HepG2 (cell line): ENCODE measurements around the gene PGA5. TPM values are rescaled to one million over a fixed set of nuclear protein-coding genes. Genes with fewer than 3 reads are reported as not detected.
A peak's percentile ranks its signal among the peaks of the same experiment; 100 is the strongest.
"Not testable (repeated sequence)": the region's sequence is repeated elsewhere in the genome, so short reads cannot be mapped to it uniquely, and the experiment has no call there.

Experiments
- ATAC-seq: fragments of 200-7000 bp; cut with Tn5 transposase; 3 replicates; pipeline ENCODE4 v1.9.1; 2020; ENCODE audit warnings: mild to moderate bottlenecking, moderate library complexity
- Bru-seq: library from RNA; stranded (reverse); fragments of 400-500 nt; gene quantifications from one replicate; lab custom pipeline; 2021; lab: Mats Ljungman, UMichigan
- BruChase-seq, 2 experiments: library from RNA; stranded (reverse); fragments of 400-500 nt; gene quantifications; one replicate each; lab custom pipeline; 2021; lab: Mats Ljungman, UMichigan
- BruUV-seq: library from RNA; stranded (reverse); fragments of 400-500 nt; replicated peaks from 2 replicates; lab custom pipeline; 2021; lab: Mats Ljungman, UMichigan
- CTCF ChIA-PET: fragments of 300-600 bp; formaldehyde crosslinking; extraction: SDS; loops from one replicate; lab custom pipeline; 2021; ENCODE audit warnings: low total read pairs, inconsistent platforms, low intra/inter-chr PET ratio; lab: Yijun Ruan, JAX
- POLR2A ChIA-PET: fragments of 350-600 bp; sonication (Branson Sonifier 250); formaldehyde crosslinking; loops from one replicate; lab custom pipeline; 2020; ENCODE audit warnings: antibody characterized with exemption, inconsistent platforms; lab: Yijun Ruan, JAX
- DNase-seq: peaks from one replicate; pipeline ENCODE4 v3.0.0-alpha.2; 2015; ENCODE audit warnings: low spot score
- FAIRE-seq: peaks from 3 replicates; lab custom pipeline; 2011; peaks lifted over from hg19 to GRCh38; lab: Jason Lieb, UNC
- H2AFZ ChIP-seq: one replicate; pipeline ENCODE4 v1.6.1; 2011; ENCODE audit warnings: low read length, inconsistent platforms
- H3K27ac ChIP-seq: fragments of 300-600 bp; 3 replicates; pipeline ENCODE4 v1.8.0; 2011; ENCODE audit warnings: mixed run types, mild to moderate bottlenecking, mixed read lengths, low read length, inconsistent platforms; ENCODE audit not compliant: insufficient read depth; ENCODE audit errors: extremely low read length
- H3K27me3 ChIP-seq, 2 experiments: fragments of 200-600 bp in 1 of 2; 2 replicates in 1 of 2; 3 replicates in 1 of 2; pipeline versions ENCODE4 v1.6.0 to v1.8.0; 2011; ENCODE audit warnings: low read length in 2 of 2, mild to moderate bottlenecking in 2 of 2, moderate library complexity in 2 of 2, inconsistent platforms in 1 of 2; ENCODE audit not compliant: insufficient read depth in 2 of 2, control insufficient read depth in 1 of 2
- H3K36me3 ChIP-seq, 2 experiments: fragments of 200-600 bp in 1 of 2; replicated peaks in 1 of 2; 2 replicates in 1 of 2; 3 replicates in 1 of 2; pipeline versions ENCODE4 v1.5.1 to v1.8.0; 2011; ENCODE audit warnings: low read length in 2 of 2, inconsistent platforms in 1 of 2; ENCODE audit not compliant: insufficient read depth in 2 of 2, control insufficient read depth in 1 of 2
- H3K4me1 ChIP-seq: 2 replicates; pipeline ENCODE4 v1.5.1; 2012; ENCODE audit warnings: low read length, inconsistent platforms; ENCODE audit not compliant: insufficient read depth
- H3K4me2 ChIP-seq: 2 replicates; pipeline ENCODE4 v1.6.0; 2011; ENCODE audit warnings: low read depth, low read length, inconsistent platforms
- H3K4me3 ChIP-seq, 3 experiments: fragments of 200-600 bp in 1 of 3; sonication (generic), shearing (Covaris generic) in 1 of 3; replicated peaks in 1 of 3; 2 replicates each; pipeline ENCODE4 v1.5.1; 2011 to 2016; ENCODE audit warnings: low read length in 3 of 3, inconsistent platforms in 2 of 3, low read depth in 2 of 3, mild to moderate bottlenecking in 2 of 3, control low read depth in 1 of 3, mixed read lengths in 1 of 3; ENCODE audit not compliant: insufficient read depth in 1 of 3
- H3K79me2 ChIP-seq: one replicate; pipeline ENCODE4 v1.6.1; 2011; ENCODE audit warnings: low read length, inconsistent platforms; ENCODE audit not compliant: insufficient read depth
- H3K9ac ChIP-seq: 2 replicates; pipeline ENCODE4 v1.6.0; 2011; ENCODE audit warnings: mild to moderate bottlenecking, low read depth, low read length, inconsistent platforms; ENCODE audit not compliant: insufficient read depth
- H3K9me3 ChIP-seq: 2 replicates; pipeline ENCODE4 v1.5.1; 2012; ENCODE audit warnings: mild to moderate bottlenecking, low read length
- H4K20me1 ChIP-seq: 2 replicates; pipeline ENCODE4 v1.6.0; 2011; ENCODE audit warnings: inconsistent platforms, mild to moderate bottlenecking, low read length, moderate library complexity; ENCODE audit not compliant: insufficient read depth
- GABPB1 ChIP-seq: IDR thresholded peaks from 2 replicates; pipeline ENCODE4 v1.6.1; 2016; ENCODE audit warnings: mild to moderate bottlenecking, missing genetic modification reagents, moderate library complexity, missing compliant biosample characterization
- HMGXB4 ChIP-seq, 2 experiments: sonication (generic) in 1 of 2; formaldehyde crosslinking in 1 of 2; IDR thresholded peaks; 2 replicates each; pipeline versions ENCODE4 v1.4.0 to v1.6.1; 2018 to 2020; ENCODE audit warnings: missing genetic modification reagents in 2 of 2, borderline replicate concordance in 1 of 2, low read depth in 1 of 2, mild to moderate bottlenecking in 1 of 2, missing biosample characterization in 1 of 2
- KAT7 ChIP-seq: IDR thresholded peaks from 2 replicates; pipeline ENCODE4 v1.6.1; 2018; ENCODE audit warnings: borderline replicate concordance, missing compliant biosample characterization
- PITX1 ChIP-seq: sonication (generic); formaldehyde crosslinking; IDR thresholded peaks from 2 replicates; pipeline ENCODE4 v1.5.1; 2020; ENCODE audit warnings: mild to moderate bottlenecking, missing genetic modification reagents
- ZNF691 ChIP-seq: sonication (generic); formaldehyde crosslinking; IDR thresholded peaks from 2 replicates; pipeline ENCODE4 v1.4.0; 2020; ENCODE audit warnings: missing genetic modification reagents, low read depth, mild to moderate bottlenecking, borderline replicate concordance
- ZNF891 ChIP-seq: sonication (generic); formaldehyde crosslinking; IDR thresholded peaks from 2 replicates; pipeline ENCODE4 v1.5.0; 2020; ENCODE audit warnings: mild to moderate bottlenecking, missing genetic modification reagents
- WGBS: methylation state at CpG from one replicate; pipeline ENCODE4 v1.1.6; 2017; ENCODE audit warnings: low lambda C conversion rate; 5-methylcytosine and 5-hydroxymethylcytosine counted together
- in situ Hi-C: cut with HindIII; loops from 2 replicates; pipeline ENCODE4 v1.10.0; 2017; ENCODE audit warnings: low pct_unique_long_range_greater_than_20kb; ENCODE audit not compliant: extremely low pct_ligation_motif_present
- intact Hi-C: fragments of 100-400 bp; cut with micrococcal nuclease; formaldehyde crosslinking; loops from one replicate; pipeline ENCODE4 v1.10.0; 2022; ENCODE audit not compliant: unreplicated experiment
- long read RNA-seq, 2 experiments: library from RNA in 1 of 2; library from polyadenylated mRNA in 1 of 2; stranded (forward) in 1 of 2; unstranded in 1 of 2; transcript quantifications; one replicate each; pipeline ENCODE4 v2.0.0, GENCODE V29; 2019 to 2022
- polyA minus RNA-seq, 3 experiments: library from RNA; depleted of rRNA, polyadenylated mRNA; stranded (reverse); fragments of >200 nt; gene quantifications; 2 replicates each; pipeline ENCODE4 v1.2.3, GENCODE V29; 2011; ENCODE audit warnings: low replicate concordance in 1 of 3
- polyA plus RNA-seq, 8 experiments: library from polyadenylated mRNA; depleted of rRNA in 3 of 8; stranded (reverse) in 7 of 8; unstranded in 1 of 8; fragments of >200 nt; fragmentation: Illumina TruSeq in 4 of 8; extraction: Trizol in 4 of 8; gene quantifications; 2 replicates each; pipeline versions ENCODE4 v1.2.1 to v1.2.3, GENCODE V29; 2011 to 2016; ENCODE audit warnings: low read depth in 4 of 8, missing spikeins in 1 of 8, mixed read lengths in 1 of 8; ENCODE audit not compliant: insufficient read depth in 1 of 8
- total RNA-seq, 5 experiments: library from RNA; depleted of rRNA; stranded (reverse); fragments of >200 nt; fragmentation: Illumina TruSeq; extraction: Trizol; gene quantifications; 2 replicates each; pipeline ENCODE4 v1.2.3, GENCODE V29; 2016; ENCODE audit warnings: low read depth in 1 of 5
- TF ChIP-seq, protein P1 (sequence below): sonication (generic); formaldehyde crosslinking; IDR thresholded peaks from 2 replicates; pipeline ENCODE4 v1.4.0; 2020; ENCODE audit warnings: mild to moderate bottlenecking, missing genetic modification reagents
- TF ChIP-seq, protein P2 (sequence below): sonication (generic); formaldehyde crosslinking; IDR thresholded peaks from 2 replicates; pipeline ENCODE4 v1.4.0; 2020; ENCODE audit warnings: mild to moderate bottlenecking, missing genetic modification reagents

Gene PGA5
- total RNA-seq (2016; rRNA removed; fragmentation: Illumina TruSeq; extraction: Trizol) (not detected in 2 replicates), polyA plus RNA-seq (2011; rRNA removed) (not detected in 2 replicates), polyA minus RNA-seq (2011; rRNA and poly(A)+ RNA removed; ENCODE audit: low replicate concordance) (not detected in 2 replicates), Bru-seq, nascent RNA (not detected), BruChase-seq, experiment 1, labeled RNA remaining after a 6-hour chase (not detected), BruChase-seq, experiment 2, labeled RNA remaining after a 2-hour chase (not detected)
- not detected in 2 replicates for total RNA-seq (2016; cell fraction: cytosol; rRNA removed; fragmentation: Illumina TruSeq; extraction: Trizol; ENCODE audit: low read depth)
- total RNA-seq (2016; cell fraction: insoluble cytoplasmic fraction; rRNA removed; fragmentation: Illumina TruSeq; extraction: Trizol) = not detected in 2 replicates
- not detected in 2 replicates for total RNA-seq (2016; cell fraction: membrane; rRNA removed; fragmentation: Illumina TruSeq; extraction: Trizol)
- not detected in 2 replicates for total RNA-seq (2016; cell fraction: nucleus; rRNA removed; fragmentation: Illumina TruSeq; extraction: Trizol)
- not detected in 2 replicates for polyA plus RNA-seq (2011; cell fraction: cytosol; rRNA removed)
- polyA plus RNA-seq (2011; cell fraction: nucleus; rRNA removed) = not detected in 2 replicates
- 0.53 and 0.99 TPM in 2 replicates for polyA plus RNA-seq (2012)
- not detected in 2 replicates for polyA plus RNA-seq (2016; cell fraction: cytosol; fragmentation: Illumina TruSeq; extraction: Trizol; ENCODE audit: low read depth)
- polyA plus RNA-seq (2016; cell fraction: insoluble cytoplasmic fraction; fragmentation: Illumina TruSeq; extraction: Trizol; ENCODE audit: low read depth) = not detected in 2 replicates
- not detected in 2 replicates for polyA plus RNA-seq (2016; cell fraction: membrane; fragmentation: Illumina TruSeq; extraction: Trizol; ENCODE audit: low read depth)
- not detected in 2 replicates for polyA plus RNA-seq (2016; cell fraction: nucleus; fragmentation: Illumina TruSeq; extraction: Trizol; ENCODE audit: insufficient read depth, low read depth)
- polyA minus RNA-seq (2011; cell fraction: cytosol; rRNA and poly(A)+ RNA removed) = not detected in 2 replicates
- not detected in 2 replicates for polyA minus RNA-seq (2011; cell fraction: nucleus; rRNA and poly(A)+ RNA removed)
- long read RNA-seq, experiment 1 = 0 reads
- long read RNA-seq, experiment 2 = 0 reads

- H3K4me3 ChIP-seq, H3K9ac ChIP-seq, FAIRE-seq, POLR2A ChIA-PET, H3K27me3 ChIP-seq, CTCF ChIA-PET, H2AFZ ChIP-seq, intact Hi-C loops, DNase-seq, in situ Hi-C loops, H3K4me1 ChIP-seq, H3K4me2 ChIP-seq, H4K20me1 ChIP-seq, ATAC-seq, H3K36me3 ChIP-seq, H3K79me2 ChIP-seq, H3K27ac ChIP-seq, BruUV-seq, H3K9me3 ChIP-seq: not testable (repeated sequence)
- no CpG with 5 or more reads among the region's 8 CpGs for WGBS
Measured at GRCh38 chr11:61240875-61241274, at the start of gene PGA5. TSS of gene PGA5 (plus strand) at chr11:61241175. CDS start at chr11:61241227, 52 bp downstream.

DNA sequence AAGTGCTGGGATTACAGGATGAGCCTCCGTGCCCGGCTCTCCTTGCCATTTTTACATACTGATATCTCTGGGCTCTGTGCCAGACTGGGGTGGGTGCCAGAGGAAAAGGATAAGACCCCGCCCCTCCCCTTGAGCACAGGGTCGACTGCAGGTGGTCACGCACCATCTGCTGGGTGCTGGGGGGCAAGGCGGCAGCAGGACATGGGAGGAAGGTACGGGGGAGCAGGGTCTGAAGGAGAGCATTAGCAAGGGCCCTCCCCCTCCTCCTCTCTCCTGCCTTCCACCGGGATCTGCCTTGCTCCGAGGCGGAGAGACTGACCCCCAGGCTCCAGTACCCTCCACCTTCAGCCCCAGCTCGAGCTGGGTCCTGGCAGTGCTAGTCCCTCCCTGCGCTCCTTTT lies 47.4 kb upstream of the PGA5 start:
- Histone ChIP-seq H3K9ac (no peak overlapping the region), H2AFZ (no peak overlapping the region), H3K4me3 (no peak overlapping the region), H3K36me3 (no peaks in the 10 kb centered on the region), H3K4me2 (no peak overlapping the region), H3K4me1 (no peaks in the 10 kb centered on the region), H3K79me2 (no peaks in the 10 kb centered on the region), H3K9me3 (no peaks in the 10 kb centered on the region), H3K27me3 (peaks cover 2 to 22% of the 10 kb centered on the region in 2 experiments; a peak in 1 of 5 replicates), H4K20me1 (no peaks in the 10 kb centered on the region), H3K27ac (no peak overlapping the region)
- in situ Hi-C loops = no loop called here
- intact Hi-C loops = no loop called here
- no TSS peak for BruUV-seq
- ChIA-PET CTCF (no interaction called here), POLR2A (no interaction called here)
- FAIRE-seq = no peak
- DNase-seq = no peak
- 20% methylated on average over 9 of the region's 12 CpGs for WGBS
- ATAC-seq = peak; percentile 34; the same call in 2 of the 3 replicates
- TF ChIP-seq, protein P1, sequence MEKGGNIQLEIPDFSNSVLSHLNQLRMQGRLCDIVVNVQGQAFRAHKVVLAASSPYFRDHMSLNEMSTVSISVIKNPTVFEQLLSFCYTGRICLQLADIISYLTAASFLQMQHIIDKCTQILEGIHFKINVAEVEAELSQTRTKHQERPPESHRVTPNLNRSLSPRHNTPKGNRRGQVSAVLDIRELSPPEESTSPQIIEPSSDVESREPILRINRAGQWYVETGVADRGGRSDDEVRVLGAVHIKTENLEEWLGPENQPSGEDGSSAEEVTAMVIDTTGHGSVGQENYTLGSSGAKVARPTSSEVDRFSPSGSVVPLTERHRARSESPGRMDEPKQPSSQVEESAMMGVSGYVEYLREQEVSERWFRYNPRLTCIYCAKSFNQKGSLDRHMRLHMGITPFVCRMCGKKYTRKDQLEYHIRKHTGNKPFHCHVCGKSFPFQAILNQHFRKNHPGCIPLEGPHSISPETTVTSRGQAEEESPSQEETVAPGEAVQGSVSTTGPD = no peak
- no peak for TF ChIP-seq GABPB1 (CRISPR knock-in tag)
- no peak for TF ChIP-seq ZNF891 (CRISPR knock-in tag)
- no peak for TF ChIP-seq ZNF691
- TF ChIP-seq HMGXB4 (CRISPR knock-in tag; IDR thresholded peaks at IDR 0.05; ENCODE audit: borderline replicate concordance in 1 of 2, low read depth in 1 of 2) = no peak
- no peak for TF ChIP-seq PITX1 (CRISPR knock-in tag)
- TF ChIP-seq, protein P2, sequence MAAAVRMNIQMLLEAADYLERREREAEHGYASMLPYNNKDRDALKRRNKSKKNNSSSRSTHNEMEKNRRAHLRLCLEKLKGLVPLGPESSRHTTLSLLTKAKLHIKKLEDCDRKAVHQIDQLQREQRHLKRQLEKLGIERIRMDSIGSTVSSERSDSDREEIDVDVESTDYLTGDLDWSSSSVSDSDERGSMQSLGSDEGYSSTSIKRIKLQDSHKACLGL (CRISPR knock-in tag) = no peak
- no peak for TF ChIP-seq KAT7
